Colonic mucosa (tissue), 4 donors: ENCODE measurements around the gene TMTC4. TPM values are rescaled to one million over a fixed set of nuclear protein-coding genes. Genes with fewer than 3 reads are reported as not detected.

ENCODE experiments used
- DNase-seq: peaks from one replicate; pipeline ENCODE4 v3.0.0-alpha.2; 2020
- H3K27ac ChIP-seq: fragments of 200-600 bp; one replicate; pipeline ENCODE4 v1.8.0; 2021
- H3K27me3 ChIP-seq: fragments of 200-600 bp; one replicate; pipeline ENCODE4 v1.8.0; 2021
- H3K36me3 ChIP-seq: fragments of 200-600 bp; one replicate; pipeline ENCODE4 v1.8.0; 2021
- H3K4me1 ChIP-seq: fragments of 200-600 bp; one replicate; pipeline ENCODE4 v1.8.0; 2021; ENCODE audit warnings: mild to moderate bottlenecking
- H3K4me3 ChIP-seq: fragments of 200-600 bp; one replicate; pipeline ENCODE4 v1.8.0; 2021
- H3K9ac ChIP-seq, 2 donors: one replicate each; pipeline ENCODE4 v1.7.0; 2013; ENCODE audit warnings: control low read depth in 2 of 2, low read depth in 2 of 2, low read length in 2 of 2
- H3K9me3 ChIP-seq: fragments of 200-600 bp; one replicate; pipeline ENCODE4 v1.8.0; 2021
- intact Hi-C: fragments of 100-400 bp; cut with DNase I; formaldehyde crosslinking; loops from one replicate; pipeline ENCODE4 v1.14.1; 2022
- total RNA-seq, 2 donors: library from RNA; stranded (reverse); fragmentation: NEBNext Ultra II Directional in 1 of 2; extraction: Animal tissue kit (Norgen Biotek cat#: 25700) in 1 of 2; gene quantifications; one replicate each; pipeline ENCODE4 v1.2.1, GENCODE V29; 2021
- TF ChIP-seq, protein P1 (sequence below): fragments of 200-600 bp; IDR thresholded peaks from one replicate; pipeline ENCODE4 v1.8.0; 2022; ENCODE audit warnings: antibody characterized with exemption, mild to moderate bottlenecking
- donor health status: healthy.
- donor health status: DM: no; HTN: no; CAD: no.
- donor health status: DM: no; HTN: no; CAD: no.

TMTC4 gene
- total RNA-seq, 2 donors from 2014 or later = 18.2 to 21.4 TPM

DNA sequence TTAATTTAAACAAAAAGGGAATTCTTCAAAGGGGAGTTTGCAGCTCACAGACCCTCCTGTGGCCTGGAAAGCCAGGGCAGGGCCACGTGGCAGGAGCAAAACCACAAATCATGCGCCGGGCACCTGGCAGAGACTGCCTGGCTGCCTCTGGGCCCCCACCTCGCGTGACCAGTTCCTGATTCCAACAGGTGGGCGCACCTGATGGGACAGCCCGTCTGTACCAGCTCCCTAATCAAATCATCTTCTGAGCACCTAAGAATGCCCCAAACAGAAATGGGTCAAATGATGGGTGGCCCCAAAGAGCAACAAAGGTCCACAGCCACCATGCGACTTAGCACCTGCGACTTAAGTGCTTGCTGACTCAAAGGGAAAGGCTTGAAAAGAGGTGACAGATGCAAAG lies 9.2 kb downstream of the TMTC4 start:
- intact Hi-C loops = no loop called here
- TF ChIP-seq, protein P1, sequence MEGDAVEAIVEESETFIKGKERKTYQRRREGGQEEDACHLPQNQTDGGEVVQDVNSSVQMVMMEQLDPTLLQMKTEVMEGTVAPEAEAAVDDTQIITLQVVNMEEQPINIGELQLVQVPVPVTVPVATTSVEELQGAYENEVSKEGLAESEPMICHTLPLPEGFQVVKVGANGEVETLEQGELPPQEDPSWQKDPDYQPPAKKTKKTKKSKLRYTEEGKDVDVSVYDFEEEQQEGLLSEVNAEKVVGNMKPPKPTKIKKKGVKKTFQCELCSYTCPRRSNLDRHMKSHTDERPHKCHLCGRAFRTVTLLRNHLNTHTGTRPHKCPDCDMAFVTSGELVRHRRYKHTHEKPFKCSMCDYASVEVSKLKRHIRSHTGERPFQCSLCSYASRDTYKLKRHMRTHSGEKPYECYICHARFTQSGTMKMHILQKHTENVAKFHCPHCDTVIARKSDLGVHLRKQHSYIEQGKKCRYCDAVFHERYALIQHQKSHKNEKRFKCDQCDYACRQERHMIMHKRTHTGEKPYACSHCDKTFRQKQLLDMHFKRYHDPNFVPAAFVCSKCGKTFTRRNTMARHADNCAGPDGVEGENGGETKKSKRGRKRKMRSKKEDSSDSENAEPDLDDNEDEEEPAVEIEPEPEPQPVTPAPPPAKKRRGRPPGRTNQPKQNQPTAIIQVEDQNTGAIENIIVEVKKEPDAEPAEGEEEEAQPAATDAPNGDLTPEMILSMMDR = no peak

DNA sequence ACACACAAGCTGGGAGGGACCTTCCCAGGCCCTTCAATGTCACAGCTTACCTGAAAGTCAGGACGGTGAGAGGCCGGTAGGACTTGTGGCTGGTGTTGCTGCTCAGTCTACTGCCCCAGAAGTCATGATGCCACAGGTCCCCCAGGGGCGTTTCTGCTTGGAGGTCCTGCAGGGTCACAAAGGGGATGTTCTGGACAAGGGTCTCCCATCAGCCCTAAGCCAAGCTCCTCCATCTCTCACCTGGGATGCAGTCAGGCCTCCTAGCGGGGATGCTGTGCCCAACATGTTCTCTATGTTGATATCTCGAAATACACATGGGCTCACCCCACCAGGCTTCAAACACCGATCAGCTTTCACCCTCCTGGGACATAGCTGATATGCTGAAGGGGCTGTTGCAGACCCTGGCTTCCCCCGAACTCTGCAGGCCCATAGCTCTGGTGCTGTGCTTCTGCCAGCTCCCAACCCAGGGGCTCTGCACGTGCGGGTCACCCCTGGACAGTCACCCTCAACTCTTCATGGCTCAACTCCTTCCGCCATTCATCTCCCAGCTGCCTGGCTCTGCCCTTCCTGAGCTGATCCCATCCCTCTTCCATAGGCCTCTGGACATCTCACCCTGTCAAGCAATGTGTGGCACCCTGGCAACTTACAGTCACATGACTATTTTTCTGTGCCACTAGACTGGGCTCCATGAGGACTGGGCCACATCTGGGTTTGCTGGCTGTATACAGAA lies 10.3 kb downstream of the TMTC4 start:
- TF ChIP-seq, protein P1 = no peak
- no peaks in the 10 kb centered on the region for H3K27me3 ChIP-seq

More for the DNA sequence above, 9.2 kb downstream of the TMTC4 start:
- H3K9ac ChIP-seq = no peak overlapping the region
- DNase-seq = no peak
- H3K27ac ChIP-seq = no peak overlapping the region
- H3K36me3 ChIP-seq = no peaks in the 10 kb centered on the region
- no peaks in the 10 kb centered on the region for H3K9me3 ChIP-seq
- no peak overlapping the region for H3K4me3 ChIP-seq
- no peaks in the 10 kb centered on the region for H3K27me3 ChIP-seq
- no peaks in the 10 kb centered on the region for H3K4me1 ChIP-seq

DNA sequence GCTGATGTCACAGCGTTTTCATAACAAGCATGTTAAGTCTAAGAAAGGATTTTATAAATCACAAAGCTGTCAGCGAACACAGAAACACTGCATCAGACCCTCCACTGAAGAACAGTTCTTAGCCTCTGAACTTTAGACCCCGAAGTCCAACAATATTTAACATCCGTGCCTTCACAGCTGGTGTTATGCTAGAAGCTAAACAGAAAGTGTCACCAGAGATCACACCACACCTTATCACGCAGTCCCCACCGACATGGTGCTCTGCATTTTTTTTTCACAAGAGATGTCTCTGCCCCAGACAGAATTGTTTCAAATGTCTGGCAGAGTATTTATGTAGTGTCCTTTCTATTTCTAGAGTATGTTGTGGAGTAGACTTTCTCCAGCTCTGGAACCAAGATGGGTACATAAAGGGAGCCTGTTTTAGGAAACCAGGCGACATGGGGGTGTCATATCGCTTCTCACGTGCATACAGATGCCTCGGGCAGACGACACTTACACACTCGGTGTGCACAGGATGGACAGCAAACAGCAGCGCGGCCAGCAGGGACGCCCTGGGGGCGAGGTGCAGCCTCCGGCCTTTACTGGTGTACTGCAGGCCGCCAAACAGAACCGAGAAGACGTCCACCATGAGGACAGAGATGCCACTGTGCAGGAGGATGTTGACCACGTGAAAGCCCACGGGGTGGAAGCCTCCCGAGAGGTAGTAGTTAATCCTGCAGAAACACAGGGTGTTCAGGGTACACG lies 12.0 kb downstream of the TMTC4 start:
- no peak for DNase-seq
- Histone ChIP-seq H3K4me3 (no peak overlapping the region), H3K27me3 (no peaks in the 10 kb centered on the region), H3K36me3 (no peaks in the 10 kb centered on the region), H3K9me3 (no peaks in the 10 kb centered on the region), H3K27ac (no peak overlapping the region), H3K9ac (no peak overlapping the region), H3K4me1 (no peaks in the 10 kb centered on the region)
- intact Hi-C loops = no loop called here
- TF ChIP-seq, protein P1 = no peak

More for the DNA sequence above, 10.3 kb downstream of the TMTC4 start:
- Histone ChIP-seq H3K9me3 (no peaks in the 10 kb centered on the region), H3K4me1 (no peaks in the 10 kb centered on the region), H3K36me3 (no peaks in the 10 kb centered on the region), H3K9ac (no peak overlapping the region), H3K4me3 (no peak overlapping the region), H3K27ac (no peak overlapping the region)
- intact Hi-C loops = no loop called here
- no peak for DNase-seq

GRCh38 chr13:100660761-100661160 lies 13.8 kb downstream of the TMTC4 start:
- Histone ChIP-seq H3K9me3 (no peaks in the 10 kb centered on the region), H3K4me1 (no peaks in the 10 kb centered on the region), H3K27ac (no peak overlapping the region), H3K36me3 (no peaks in the 10 kb centered on the region), H3K9ac (no peak overlapping the region), H3K4me3 (no peak overlapping the region), H3K27me3 (no peaks in the 10 kb centered on the region)
- intact Hi-C loops = no loop called here
- TF ChIP-seq, protein P1 = no peak
- no peak for DNase-seq

DNA sequence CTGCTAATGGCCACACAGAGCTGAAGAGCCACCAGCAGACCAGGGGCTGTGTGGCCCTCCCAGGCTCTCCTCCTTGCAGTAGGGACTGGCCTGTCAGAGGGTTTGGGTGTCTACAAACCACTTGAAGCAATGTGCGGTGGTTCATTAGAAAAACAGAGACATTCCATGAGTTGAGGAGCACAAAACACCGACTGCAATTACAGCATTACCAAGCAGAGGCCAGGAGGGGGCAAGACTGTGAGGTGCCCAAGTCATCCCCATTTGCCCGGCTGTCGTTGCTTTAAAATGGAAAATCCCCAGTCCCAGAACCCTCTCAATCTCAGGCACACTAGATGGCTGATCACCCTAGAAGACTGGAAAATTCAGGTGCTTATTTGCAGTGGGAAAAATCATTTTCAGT lies 15.0 kb downstream of the TMTC4 start:
- DNase-seq = no peak
- no peak overlapping the region for H3K9ac ChIP-seq
- H3K4me1 ChIP-seq = no peaks in the 10 kb centered on the region
- H3K27ac ChIP-seq = no peak overlapping the region
- no peak overlapping the region for H3K4me3 ChIP-seq
- TF ChIP-seq, protein P1 = no peak
- intact Hi-C loops = no loop called here
- no peaks in the 10 kb centered on the region for H3K9me3 ChIP-seq
- no peaks in the 10 kb centered on the region for H3K36me3 ChIP-seq
- H3K27me3 ChIP-seq = no peaks in the 10 kb centered on the region
